PFSK-1 (cell line): ENCODE data around the gene CCSER2.

Experiments used
- POLR2AphosphoS5 ChIP-seq: IDR thresholded peaks from 2 replicates; pipeline ENCODE4 v1.6.1; 2012; ENCODE audit warnings: low read depth, mild to moderate bottlenecking, control low read depth, low read length, moderate library complexity
- REST ChIP-seq, 2 experiments: IDR thresholded peaks; 2 replicates each; pipeline versions ENCODE4 v1.6.1 to v1.8.0; 2011 to 2012; ENCODE audit warnings: low read depth in 2 of 2, low read length in 2 of 2, control low read depth in 1 of 2, inconsistent platforms in 1 of 2, mild to moderate bottlenecking in 1 of 2, moderate library complexity in 1 of 2; ENCODE audit not compliant: insufficient read depth in 1 of 2
- TAF1 ChIP-seq: IDR thresholded peaks from 2 replicates; pipeline ENCODE4 v1.6.1; 2012; ENCODE audit warnings: low read length, control low read depth, borderline replicate concordance; ENCODE audit not compliant: insufficient read depth

GRCh38 chr10:84460520-84460919, 132.1 kb downstream of the CCSER2 start:
- no peak for TF ChIP-seq REST (IDR thresholded peaks at IDR 0.05; ENCODE audit: insufficient read depth in 1 of 2, low read depth in 2 of 2, low read length in 2 of 2)
- TF ChIP-seq TAF1 = no peak
- no peak for TF ChIP-seq POLR2AphosphoS5
